IMR-90 (cell line): Measurements from ENCODE around the gene PPP1R14D. TPM values are rescaled to one million over a fixed set of nuclear protein-coding genes. Genes with fewer than 3 reads are reported as not detected.

Experiments used
- ATAC-seq: fragments of 200-7000 bp; cut with Tn5 transposase; 2 replicates; pipeline ENCODE4 v1.9.1; 2020; ENCODE audit warnings: low read depth, mild to moderate bottlenecking, moderate library complexity
- BruUV-seq: library from RNA; stranded (reverse); fragments of 400-500 nt; replicated peaks from 2 replicates; lab custom pipeline; 2021; lab: Mats Ljungman, UMichigan
- CTCF ChIA-PET: fragments of 300-600 bp; formaldehyde crosslinking; extraction: SDS; loops from one replicate; lab custom pipeline; 2021; ENCODE audit warnings: antibody characterized with exemption; lab: Yijun Ruan, JAX
- POLR2A ChIA-PET: fragments of 300-600 bp; sonication (Branson Sonifier 250); formaldehyde crosslinking; loops from one replicate; lab custom pipeline; 2022; ENCODE audit warnings: antibody characterized with exemption; ENCODE audit not compliant: unreplicated experiment; lab: Charles Lee
- DNase-seq: peaks from one replicate; pipeline ENCODE4 v3.0.0; 2013
- H2AFZ ChIP-seq: replicated peaks from 2 replicates; pipeline ENCODE3; 2013; ENCODE audit warnings: low read length, mild to moderate bottlenecking; ENCODE audit not compliant: poor library complexity
- H2AK5ac ChIP-seq: 2 replicates; pipeline ENCODE4 v1.6.1; 2013; ENCODE audit warnings: low read depth, low read length, inconsistent platforms
- H2AK9ac ChIP-seq: replicated peaks from 2 replicates; pipeline ENCODE3; 2013; ENCODE audit warnings: mild to moderate bottlenecking, low read depth, low read length, moderate library complexity; ENCODE audit not compliant: poor library complexity
- H2BK120ac ChIP-seq: 2 replicates; pipeline ENCODE4 v1.6.1; 2013; ENCODE audit warnings: low read depth, low read length, inconsistent platforms
- H2BK15ac ChIP-seq: 3 replicates; pipeline ENCODE4 v1.6.1; 2013; ENCODE audit warnings: low read depth, low read length, inconsistent platforms
- H2BK20ac ChIP-seq: 2 replicates; pipeline ENCODE4 v1.6.1; 2013; ENCODE audit warnings: low read depth, mild to moderate bottlenecking, inconsistent platforms, low read length, moderate library complexity
- H2BK5ac ChIP-seq: 2 replicates; pipeline ENCODE4 v1.6.1; 2013; ENCODE audit warnings: mild to moderate bottlenecking, low read depth, low read length, inconsistent platforms; ENCODE audit not compliant: poor library complexity, severe bottlenecking
- H3K14ac ChIP-seq: replicated peaks from 2 replicates; pipeline ENCODE4 v1.6.1; 2013; ENCODE audit warnings: low read depth, low read length, inconsistent platforms
- H3K18ac ChIP-seq: 2 replicates; pipeline ENCODE4 v1.6.1; 2013; ENCODE audit warnings: low read depth, low read length, control low read depth
- H3K23ac ChIP-seq: 2 replicates; pipeline ENCODE4 v1.6.1; 2013; ENCODE audit warnings: low read depth, low read length, inconsistent platforms
- H3K27ac ChIP-seq: 2 replicates; pipeline ENCODE4 v1.5.1; 2013; ENCODE audit warnings: mild to moderate bottlenecking, control low read depth, low read length; ENCODE audit not compliant: insufficient read depth
- H3K27me3 ChIP-seq: 2 replicates; pipeline ENCODE4 v1.6.1; 2013; ENCODE audit warnings: low read length; ENCODE audit not compliant: control insufficient read depth, insufficient read depth
- H3K36me3 ChIP-seq: 2 replicates; pipeline ENCODE4 v1.6.1; 2013; ENCODE audit warnings: low read length, mixed read lengths; ENCODE audit not compliant: control insufficient read depth, insufficient read depth
- H3K4ac ChIP-seq: 2 replicates; pipeline ENCODE4 v1.6.1; 2013; ENCODE audit warnings: low read depth, low read length, inconsistent platforms
- H3K4me1 ChIP-seq: 2 replicates; pipeline ENCODE4 v1.6.1; 2013; ENCODE audit warnings: low read length, mixed read lengths; ENCODE audit not compliant: control insufficient read depth, insufficient read depth
- H3K4me2 ChIP-seq: 2 replicates; pipeline ENCODE4 v1.6.1; 2013; ENCODE audit warnings: low read depth, mild to moderate bottlenecking, control low read depth, low read length, moderate library complexity
- H3K4me3 ChIP-seq: 2 replicates; pipeline ENCODE4 v1.5.1; 2013; ENCODE audit warnings: low read depth, mild to moderate bottlenecking, control low read depth, low read length, moderate library complexity; ENCODE audit not compliant: insufficient read depth
- H3K56ac ChIP-seq: 2 replicates; pipeline ENCODE4 v1.6.1; 2013; ENCODE audit warnings: low read length, inconsistent platforms; ENCODE audit not compliant: insufficient read depth; ENCODE audit errors: extremely low read depth
- H3K79me1 ChIP-seq, 2 experiments: 2 replicates each; pipeline ENCODE4 v1.6.1; 2013; ENCODE audit warnings: low read length in 2 of 2, inconsistent platforms in 1 of 2, low read depth in 1 of 2
- H3K9ac ChIP-seq: 2 replicates; pipeline ENCODE4 v1.6.1; 2013; ENCODE audit warnings: low read depth, low read length, control low read depth
- H3K9me1 ChIP-seq: 2 replicates; pipeline ENCODE4 v1.6.1; 2013; ENCODE audit warnings: low read length, inconsistent platforms; ENCODE audit not compliant: insufficient read depth
- H3K9me3 ChIP-seq: 2 replicates; pipeline ENCODE4 v1.6.1; 2013; ENCODE audit warnings: low read length; ENCODE audit not compliant: control insufficient read depth, insufficient read depth
- H4K20me1 ChIP-seq: 2 replicates; pipeline ENCODE4 v1.6.1; 2013; ENCODE audit warnings: low read length, inconsistent platforms; ENCODE audit not compliant: insufficient read depth
- H4K5ac ChIP-seq: 2 replicates; pipeline ENCODE4 v1.6.1; 2013; ENCODE audit warnings: mild to moderate bottlenecking, low read depth, low read length, control low read depth
- H4K8ac ChIP-seq, 2 experiments: 2 replicates each; pipeline ENCODE4 v1.6.1; 2013; ENCODE audit warnings: low read depth in 2 of 2, low read length in 2 of 2, control low read depth in 1 of 2, inconsistent platforms in 1 of 2
- H4K91ac ChIP-seq: 2 replicates; pipeline ENCODE4 v1.6.1; 2013; ENCODE audit warnings: low read depth, low read length, inconsistent platforms; ENCODE audit not compliant: insufficient read depth
- BHLHE40 ChIP-seq: fragments of 150-350 bp; IDR thresholded peaks from 2 replicates; pipeline ENCODE4 v1.6.1; 2016; ENCODE audit warnings: mild to moderate bottlenecking, low read depth, low read length
- CEBPB ChIP-seq: IDR thresholded peaks from 2 replicates; pipeline ENCODE4 v1.6.1; 2012; ENCODE audit warnings: low read depth, low read length, improper control_type of control experiment
- CHD1 ChIP-seq: IDR thresholded peaks from 2 replicates; pipeline ENCODE4 v1.6.1; 2012; ENCODE audit warnings: low read depth, low read length, improper control_type of control experiment
- CTCF ChIP-seq: conservative IDR thresholded peaks from 2 replicates; pipeline ENCODE4 v1.5.1; 2012; ENCODE audit warnings: mild to moderate bottlenecking, low read depth, low read length, improper control_type of control experiment
- FOS ChIP-seq: fragments of 150-350 bp; IDR thresholded peaks from 2 replicates; pipeline ENCODE4 v1.6.1; 2016; ENCODE audit warnings: low read depth, low read length
- MAZ ChIP-seq: IDR thresholded peaks from 2 replicates; pipeline ENCODE4 v1.6.1; 2012; ENCODE audit warnings: low read depth, mild to moderate bottlenecking, low read length, improper control_type of control experiment, moderate library complexity, borderline replicate concordance
- MXI1 ChIP-seq: IDR thresholded peaks from 2 replicates; pipeline ENCODE4 v1.6.1; 2012; ENCODE audit warnings: low read depth, mild to moderate bottlenecking, low read length, moderate library complexity, borderline replicate concordance
- NFE2L2 ChIP-seq: fragments of 150-350 bp; IDR thresholded peaks from 2 replicates; pipeline ENCODE4 v1.6.1; 2016; ENCODE audit warnings: low read depth, mild to moderate bottlenecking, low read length
- RCOR1 ChIP-seq: IDR thresholded peaks from 2 replicates; pipeline ENCODE4 v1.6.1; 2012; ENCODE audit warnings: mild to moderate bottlenecking, low read length, improper control_type of control experiment; ENCODE audit not compliant: insufficient replicate concordance
- WGBS, 2 experiments: methylation state at CpG; one replicate each; pipeline versions ENCODE4 v1.1.5 to v1.1.7; 2013; ENCODE audit warnings: missing lambda C conversion rate in 2 of 2; ENCODE audit not compliant: insufficient read length in 1 of 2; ENCODE audit errors: extremely low coverage in 2 of 2; 5-methylcytosine and 5-hydroxymethylcytosine counted together
- dilution Hi-C: fragments of 300-500 bp; cut with HindIII; formaldehyde crosslinking; loops from one replicate; pipeline ENCODE4 v1.14.3; 2018; ENCODE audit warnings: low sequenced_read_pairs; ENCODE audit not compliant: unreplicated experiment
- in situ Hi-C: fragments of 300-500 bp; cut with MboI; formaldehyde crosslinking; loops from 3 replicates; pipeline ENCODE4 v1.14.3; 2019; ENCODE audit warnings: low sequenced_read_pairs, inconsistent platforms, mixed read lengths
- intact Hi-C: fragments of 100-400 bp; cut with micrococcal nuclease; formaldehyde crosslinking; loops from 2 replicates; pipeline ENCODE4 v1.10.0; 2022
- polyA plus RNA-seq, 3 experiments: library from polyadenylated mRNA; depleted of rRNA; stranded (reverse); fragments of >200 nt; gene quantifications; 2 replicates each; pipeline ENCODE4 v1.2.3, GENCODE V29; 2012; ENCODE audit warnings: low replicate concordance in 1 of 3
- total RNA-seq: library from RNA; depleted of rRNA; stranded (reverse); fragments of >200 nt; gene quantifications from 2 replicates; pipeline ENCODE4 v1.2.3, GENCODE V29; 2012

PPP1R14D gene
- total and polyA plus RNA-seq, 2 of the 4 experiments (the other 2 are of a cell fraction): not detected

- peaks cover 13% of the 10 kb centered on the region for H3K4me1 ChIP-seq
- H4K91ac ChIP-seq: no peak overlapping the region
- H2BK120ac ChIP-seq: no peak overlapping the region
- H2BK20ac ChIP-seq: no peak overlapping the region
- no peak overlapping the region for H3K23ac ChIP-seq
- H3K36me3 ChIP-seq: peaks cover 2% of the 10 kb centered on the region; the same call in 1 of the 2 replicates
- H3K9me1 ChIP-seq: peaks cover 14% of the 10 kb centered on the region; the same call in 1 of the 2 replicates
- POLR2A ChIA-PET: no interaction called here
- TF ChIP-seq CHD1 (no peak), FOS (no peak), CEBPB (no peak), MXI1 (no peak), NFE2L2 (no peak), MAZ (no peak), CTCF (no peak), BHLHE40 (no peak), RCOR1 (no peak)
- no peak overlapping the region for H4K8ac ChIP-seq
- H3K27ac ChIP-seq: no peak overlapping the region
- CTCF ChIA-PET: no interaction called here
- WGBS, 2 experiments: 77% methylated on average over 4 of the region's 5 CpGs; no CpG with 5 or more reads in 1 of the 2 experiments
- intact Hi-C loops (no loop called here), in situ Hi-C loops (no loop called here), dilution Hi-C loops (no loop called here)
- no peak overlapping the region for H3K4me2 ChIP-seq
- H3K4me3 ChIP-seq: no peak overlapping the region
- peaks cover 44 to 78% of the 10 kb centered on the region in 2 experiments for H3K79me1 ChIP-seq
- H2AK5ac ChIP-seq: no peak overlapping the region
- no peak for DNase-seq
- no peak overlapping the region for H3K4ac ChIP-seq
- no peak overlapping the region for H3K14ac ChIP-seq
- no peak overlapping the region for H3K9ac ChIP-seq
- H3K27me3 ChIP-seq: no peaks in the 10 kb centered on the region
- peaks cover 45% of the 10 kb centered on the region; the same call in 1 of the 2 replicates for H4K20me1 ChIP-seq
- no peaks in the 10 kb centered on the region for H3K9me3 ChIP-seq
- H2BK15ac ChIP-seq: no peak overlapping the region
- ATAC-seq: no peak
- no TSS peak for BruUV-seq
- H2AFZ ChIP-seq: no peak overlapping the region
- H4K5ac ChIP-seq: no peak overlapping the region
- H2AK9ac ChIP-seq: no peak overlapping the region
- H3K18ac ChIP-seq: no peak overlapping the region
- no peak overlapping the region for H2BK5ac ChIP-seq
- no peak overlapping the region for H3K56ac ChIP-seq
Observed at GRCh38 chr15:40789119-40789518, 39.4 kb downstream of the PPP1R14D start.
